GM12878 (cell line): Measurements from ENCODE around the gene SLC47A2. TPM values are rescaled to one million over a fixed set of nuclear protein-coding genes. Genes with fewer than 3 reads are reported as not detected.

ENCODE experiments used
- ATAC-seq: fragments of 200-7000 bp; cut with Tn5 transposase; 3 replicates; pipeline ENCODE4 v1.9.1; 2020; ENCODE audit warnings: mild to moderate bottlenecking, moderate library complexity
- BruUV-seq: library from RNA; stranded (reverse); fragments of 400-500 nt; replicated peaks from 2 replicates; lab custom pipeline; 2021; lab: Mats Ljungman, UMichigan
- CTCF ChIA-PET: fragments of 300-600 bp; sonication (Branson Sonifier 250); formaldehyde crosslinking; extraction: SDS; loops from one replicate; lab custom pipeline; 2021; ENCODE audit warnings: inconsistent platforms; lab: Yijun Ruan, JAX
- POLR2A ChIA-PET: fragments of 350-600 bp; formaldehyde crosslinking; extraction: SDS; loops from one replicate; lab custom pipeline; 2021; ENCODE audit warnings: inconsistent platforms; lab: Charles Lee
- RAD21 ChIA-PET: fragments of 300-600 bp; sonication (Branson Sonifier 250); formaldehyde crosslinking; loops from one replicate; lab custom pipeline; 2023; ENCODE audit warnings: antibody characterized with exemption; ENCODE audit not compliant: unreplicated experiment; lab: Charles Lee
- SMC1A ChIA-PET: fragments of 300-600 bp; sonication (Branson Sonifier 250); formaldehyde crosslinking; loops from one replicate; lab custom pipeline; 2023; ENCODE audit not compliant: unreplicated experiment, uncharacterized antibody; lab: Charles Lee
- DNase-seq: peaks from one replicate; pipeline ENCODE4 v3.0.0-alpha.2; 2011; ENCODE audit warnings: low read depth, low spot score
- FAIRE-seq: peaks from 3 replicates; lab custom pipeline; 2011; peaks lifted over from hg19 to GRCh38; lab: Jason Lieb, UNC
- H2AFZ ChIP-seq: 2 replicates; pipeline ENCODE4 v1.6.0; 2011; ENCODE audit warnings: low read depth, low read length, control low read depth; ENCODE audit not compliant: control insufficient read depth
- H3K27ac ChIP-seq: 2 replicates; pipeline ENCODE4 v1.5.1; 2011; ENCODE audit warnings: control low read depth; ENCODE audit not compliant: control insufficient read depth, insufficient read depth
- H3K27me3 ChIP-seq, 2 experiments: replicated peaks in 1 of 2; 2 replicates each; pipeline versions ENCODE4 v1.6.0 to v1.6.1; 2011; ENCODE audit warnings: low read length in 1 of 2; ENCODE audit not compliant: control insufficient read depth in 2 of 2, insufficient read depth in 2 of 2
- H3K36me3 ChIP-seq, 2 experiments: 2 replicates each; pipeline ENCODE4 v1.5.1; 2011; ENCODE audit warnings: low read length in 1 of 2; ENCODE audit not compliant: control insufficient read depth in 2 of 2, insufficient read depth in 2 of 2
- H3K4me1 ChIP-seq: 2 replicates; pipeline ENCODE4 v1.6.1; 2011; ENCODE audit warnings: mild to moderate bottlenecking, low read length, moderate library complexity, mixed read lengths; ENCODE audit not compliant: control insufficient read depth, insufficient read depth
- H3K4me2 ChIP-seq: 2 replicates; pipeline ENCODE4 v1.6.0; 2011; ENCODE audit warnings: control low read depth; ENCODE audit not compliant: control insufficient read depth, insufficient read depth
- H3K4me3 ChIP-seq: fragments of 200-600 bp; sonication (generic); 2 replicates; pipeline ENCODE4 v1.5.1; 2016
- H3K79me2 ChIP-seq: 2 replicates; pipeline ENCODE4 v1.6.0; 2011; ENCODE audit warnings: low read length; ENCODE audit not compliant: control insufficient read depth, insufficient read depth
- H3K9ac ChIP-seq: 2 replicates; pipeline ENCODE4 v1.8.0; 2011; ENCODE audit warnings: low read length, control low read depth, mixed read lengths; ENCODE audit not compliant: control insufficient read depth, insufficient read depth
- H3K9me3 ChIP-seq: replicated peaks from 3 replicates; pipeline ENCODE4 v1.5.1; 2011; ENCODE audit warnings: mild to moderate bottlenecking, low read length; ENCODE audit not compliant: control insufficient read depth, insufficient read depth
- H4K20me1 ChIP-seq: 2 replicates; pipeline ENCODE4 v1.6.0; 2011; ENCODE audit not compliant: control insufficient read depth, insufficient read depth
- ATF7 ChIP-seq: fragments of 450-650 bp; IDR thresholded peaks from 2 replicates; pipeline ENCODE4 v1.6.1; 2016; ENCODE audit warnings: low read depth, mild to moderate bottlenecking
- BACH1 ChIP-seq: fragments of 450-650 bp; IDR thresholded peaks from 2 replicates; pipeline ENCODE4 v1.6.1; 2017; ENCODE audit warnings: mild to moderate bottlenecking, borderline replicate concordance
- BCL11A ChIP-seq: IDR thresholded peaks from 2 replicates; pipeline ENCODE4 v1.6.1; 2011; ENCODE audit warnings: low read depth, low read length
- CBX3 ChIP-seq: fragments of 200-600 bp; sonication (generic); IDR thresholded peaks from 2 replicates; pipeline ENCODE4 v1.6.1; 2016; ENCODE audit warnings: low read depth, borderline replicate concordance
- ESRRA ChIP-seq: IDR thresholded peaks from 2 replicates; pipeline ENCODE4 v1.6.1; 2012; ENCODE audit warnings: mild to moderate bottlenecking, low read length, improper control_type of control experiment
- EZH2 ChIP-seq: IDR thresholded peaks from 2 replicates; pipeline ENCODE4 v1.6.1; 2012; ENCODE audit warnings: low read depth, mild to moderate bottlenecking, control low read depth, inconsistent platforms, low read length, borderline replicate concordance; ENCODE audit not compliant: control insufficient read depth
- FOXK2 ChIP-seq: fragments of 450-650 bp; IDR thresholded peaks from 2 replicates; pipeline ENCODE4 v1.6.1; 2017; ENCODE audit warnings: mild to moderate bottlenecking, moderate library complexity
- WRNIP1 ChIP-seq: IDR thresholded peaks from 2 replicates; pipeline ENCODE4 v1.6.1; 2011; ENCODE audit warnings: low read depth, low read length, improper control_type of control experiment, borderline replicate concordance
- ZSCAN29 ChIP-seq: fragments of 450-650 bp; IDR thresholded peaks from 2 replicates; pipeline ENCODE4 v1.6.1; 2017; ENCODE audit warnings: mild to moderate bottlenecking, moderate library complexity
- WGBS: methylation state at CpG from one replicate; pipeline ENCODE4 v1.1.6; 2016; ENCODE audit warnings: low lambda C conversion rate; ENCODE audit not compliant: insufficient replicate concordance, insufficient coverage; ENCODE audit errors: missing lambda C conversion rate; 5-methylcytosine and 5-hydroxymethylcytosine counted together
- in situ Hi-C: fragments of 300-500 bp; cut with MboI; formaldehyde crosslinking; loops from 9 replicates; pipeline ENCODE4 v1.14.3; 2018; ENCODE audit warnings: mixed read lengths
- intact Hi-C: fragments of 100-400 bp; cut with micrococcal nuclease; formaldehyde crosslinking; loops from one replicate; pipeline ENCODE4 v1.14.2; 2022; ENCODE audit not compliant: unreplicated experiment
- polyA plus RNA-seq, 11 experiments: library from polyadenylated mRNA; depleted of rRNA in 4 of 11; unstranded in 6 of 11; stranded (reverse) in 5 of 11; fragments of >200 nt; fragmentation: Nextera tagmentation in 4 of 11; fragmentation: Illumina TruSeq in 1 of 11; extraction: Ambion mirVana in 4 of 11; extraction: Trizol in 1 of 11; gene quantifications; 1 replicate in 1 of 11; 2 replicates in 10 of 11; pipeline versions ENCODE4 v1.2.1 to v1.2.3, GENCODE V29; 2011 to 2016; ENCODE audit warnings: inconsistent platforms in 2 of 11, missing spikeins in 2 of 11, low read depth in 1 of 11
- total RNA-seq, 4 experiments: library from RNA; depleted of rRNA in 3 of 4; stranded (reverse); fragments of >200 nt in 3 of 4; fragmentation: Illumina TruSeq in 1 of 4; extraction: Trizol in 1 of 4; gene quantifications; 2 replicates each; pipeline versions ENCODE4 v1.2.1 to v1.2.3, GENCODE V29; 2013 to 2021
- TF ChIP-seq, protein P1 (sequence below): fragments of 450-650 bp; IDR thresholded peaks from 2 replicates; pipeline ENCODE4 v1.6.1; 2017; ENCODE audit warnings: mild to moderate bottlenecking, moderate library complexity
- TF ChIP-seq, protein P2 (sequence below): IDR thresholded peaks from 2 replicates; pipeline ENCODE4 v1.6.1; 2011; ENCODE audit warnings: low read depth, mild to moderate bottlenecking, low read length, moderate library complexity, borderline replicate concordance; ENCODE audit errors: extremely low read depth
- TF ChIP-seq, protein P3 (sequence below): IDR thresholded peaks from 2 replicates; pipeline ENCODE4 v1.6.1; 2011; ENCODE audit warnings: borderline replicate concordance, low read depth, mild to moderate bottlenecking, moderate library complexity, mixed read lengths, low read length; ENCODE audit not compliant: insufficient read depth; ENCODE audit errors: extremely low read length

The SLC47A2 gene
- total and polyA plus RNA-seq, 10 of the 15 experiments (the other 5 are each of a cell fraction or from before 2014, with no cell fraction given), result not detected

DNA sequence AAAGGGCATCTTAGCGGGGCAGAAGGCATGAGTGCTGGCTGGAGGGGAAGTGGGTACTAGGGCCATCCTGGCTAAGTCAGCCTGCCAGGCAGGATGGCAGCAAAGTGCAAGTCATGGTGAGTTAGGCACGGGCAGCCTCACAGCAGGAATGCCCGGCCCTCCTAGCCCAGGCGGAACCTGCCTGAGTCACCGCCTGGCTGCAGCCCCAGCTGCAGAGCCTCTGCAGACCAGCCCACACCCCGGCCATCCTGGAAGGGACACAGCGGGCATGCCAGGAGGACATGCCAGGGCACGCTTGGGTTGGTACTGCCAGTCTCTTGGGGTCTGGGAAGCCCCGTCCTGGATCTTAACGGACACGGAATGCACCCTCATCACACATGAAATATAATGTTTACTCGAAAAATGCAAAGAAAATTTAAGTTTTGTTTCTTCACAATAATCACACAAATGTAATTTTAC lies 36.7 kb upstream of the SLC47A2 start (continued):
- TF ChIP-seq, protein P1, sequence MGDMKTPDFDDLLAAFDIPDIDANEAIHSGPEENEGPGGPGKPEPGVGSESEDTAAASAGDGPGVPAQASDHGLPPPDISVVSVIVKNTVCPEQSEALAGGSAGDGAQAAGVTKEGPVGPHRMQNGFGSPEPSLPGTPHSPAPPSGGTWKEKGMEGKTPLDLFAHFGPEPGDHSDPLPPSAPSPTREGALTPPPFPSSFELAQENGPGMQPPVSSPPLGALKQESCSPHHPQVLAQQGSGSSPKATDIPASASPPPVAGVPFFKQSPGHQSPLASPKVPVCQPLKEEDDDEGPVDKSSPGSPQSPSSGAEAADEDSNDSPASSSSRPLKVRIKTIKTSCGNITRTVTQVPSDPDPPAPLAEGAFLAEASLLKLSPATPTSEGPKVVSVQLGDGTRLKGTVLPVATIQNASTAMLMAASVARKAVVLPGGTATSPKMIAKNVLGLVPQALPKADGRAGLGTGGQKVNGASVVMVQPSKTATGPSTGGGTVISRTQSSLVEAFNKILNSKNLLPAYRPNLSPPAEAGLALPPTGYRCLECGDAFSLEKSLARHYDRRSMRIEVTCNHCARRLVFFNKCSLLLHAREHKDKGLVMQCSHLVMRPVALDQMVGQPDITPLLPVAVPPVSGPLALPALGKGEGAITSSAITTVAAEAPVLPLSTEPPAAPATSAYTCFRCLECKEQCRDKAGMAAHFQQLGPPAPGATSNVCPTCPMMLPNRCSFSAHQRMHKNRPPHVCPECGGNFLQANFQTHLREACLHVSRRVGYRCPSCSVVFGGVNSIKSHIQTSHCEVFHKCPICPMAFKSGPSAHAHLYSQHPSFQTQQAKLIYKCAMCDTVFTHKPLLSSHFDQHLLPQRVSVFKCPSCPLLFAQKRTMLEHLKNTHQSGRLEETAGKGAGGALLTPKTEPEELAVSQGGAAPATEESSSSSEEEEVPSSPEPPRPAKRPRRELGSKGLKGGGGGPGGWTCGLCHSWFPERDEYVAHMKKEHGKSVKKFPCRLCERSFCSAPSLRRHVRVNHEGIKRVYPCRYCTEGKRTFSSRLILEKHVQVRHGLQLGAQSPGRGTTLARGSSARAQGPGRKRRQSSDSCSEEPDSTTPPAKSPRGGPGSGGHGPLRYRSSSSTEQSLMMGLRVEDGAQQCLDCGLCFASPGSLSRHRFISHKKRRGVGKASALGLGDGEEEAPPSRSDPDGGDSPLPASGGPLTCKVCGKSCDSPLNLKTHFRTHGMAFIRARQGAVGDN, result no peak
- TF ChIP-seq, all 136 proteins: peak for 0

DNA sequence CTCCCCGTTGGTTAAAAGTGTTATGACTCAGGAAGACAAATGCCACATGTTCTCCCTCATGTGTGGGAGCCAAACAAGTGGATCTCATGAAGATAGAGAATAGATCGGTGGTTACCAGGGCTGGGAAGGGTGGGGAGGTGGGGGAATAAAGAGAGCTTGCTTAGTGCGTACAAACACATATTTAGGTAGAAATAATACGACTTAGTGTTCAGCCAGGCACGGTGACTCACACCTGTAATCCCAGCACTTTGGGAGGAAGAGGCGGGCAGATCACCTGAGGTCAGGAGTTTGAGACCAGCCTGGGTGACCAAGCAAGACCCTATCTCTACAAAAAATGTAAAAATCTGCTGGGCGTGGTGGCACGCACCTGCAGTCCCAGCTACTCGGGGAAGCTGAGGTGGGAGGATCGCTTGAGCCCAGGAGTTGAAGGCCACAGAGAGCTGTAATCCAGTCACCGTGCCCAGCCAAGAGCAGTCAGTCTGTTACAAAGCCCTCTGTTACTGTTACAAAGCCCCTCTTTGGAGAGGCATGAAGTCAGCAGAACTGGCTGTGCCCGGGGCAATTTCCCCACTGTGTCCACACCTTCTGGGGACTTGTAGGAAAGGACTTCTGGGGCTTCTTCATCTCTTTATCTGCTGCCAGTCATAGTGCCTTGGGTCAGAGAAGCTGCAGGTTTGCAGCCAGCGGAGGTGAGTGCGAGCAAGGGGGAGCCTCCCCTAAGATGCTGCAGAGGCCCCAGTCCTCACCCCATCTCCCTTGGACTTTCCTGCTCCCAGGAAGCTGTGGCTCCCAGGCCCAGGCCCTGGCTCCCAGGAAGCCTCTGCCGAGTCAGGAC lies 36.0 kb upstream of the SLC47A2 start:
- H3K27ac ChIP-seq, result no peak overlapping the region
- intact Hi-C loops (no loop called here), in situ Hi-C loops (no loop called here)
- no peak overlapping the region for H3K4me2 ChIP-seq
- no peak overlapping the region for H3K9ac ChIP-seq
- ChIA-PET SMC1A (interaction anchor here (0.8 to 1.2 kb wide), 2 partner anchors 19 to 108 kb away, joined by 3 read pairs; no protein-coding TSS in a partner anchor), POLR2A (interaction anchor here (0.6 kb wide), 1 partner anchor 888 kb away, joined by 3 read pairs; no protein-coding TSS in a partner anchor), RAD21 (no interaction called here), CTCF (interaction anchor here (1.1 to 1.2 kb wide), 2 partner anchors 10 to 239 kb away, joined by 3 read pairs; no protein-coding TSS in a partner anchor)
- peaks cover 45% of the 10 kb centered on the region for H3K4me1 ChIP-seq
- H2AFZ ChIP-seq, result no peak overlapping the region
- H3K27me3 ChIP-seq, result no peaks in the 10 kb centered on the region
- no peaks in the 10 kb centered on the region for H4K20me1 ChIP-seq
- no peak for DNase-seq
- no peaks in the 10 kb centered on the region for H3K79me2 ChIP-seq
- no peak for ATAC-seq
- no TSS peak for BruUV-seq
- FAIRE-seq, result no peak
- H3K36me3 ChIP-seq, result no peaks in the 10 kb centered on the region
- H3K4me3 ChIP-seq, result no peak overlapping the region
- no peaks in the 10 kb centered on the region for H3K9me3 ChIP-seq
- 70% methylated on average over 15 of the region's 15 CpGs for WGBS
- TF ChIP-seq ESRRA (no peak), BACH1 (no peak), EZH2 (no peak), ZSCAN29 (no peak), BCL11A (no peak), ATF7 (no peak), CBX3 (no peak), WRNIP1 (no peak), FOXK2 (no peak)
- TF ChIP-seq, protein P2, sequence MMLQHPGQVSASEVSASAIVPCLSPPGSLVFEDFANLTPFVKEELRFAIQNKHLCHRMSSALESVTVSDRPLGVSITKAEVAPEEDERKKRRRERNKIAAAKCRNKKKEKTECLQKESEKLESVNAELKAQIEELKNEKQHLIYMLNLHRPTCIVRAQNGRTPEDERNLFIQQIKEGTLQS, result no peak
- TF ChIP-seq, protein P3, sequence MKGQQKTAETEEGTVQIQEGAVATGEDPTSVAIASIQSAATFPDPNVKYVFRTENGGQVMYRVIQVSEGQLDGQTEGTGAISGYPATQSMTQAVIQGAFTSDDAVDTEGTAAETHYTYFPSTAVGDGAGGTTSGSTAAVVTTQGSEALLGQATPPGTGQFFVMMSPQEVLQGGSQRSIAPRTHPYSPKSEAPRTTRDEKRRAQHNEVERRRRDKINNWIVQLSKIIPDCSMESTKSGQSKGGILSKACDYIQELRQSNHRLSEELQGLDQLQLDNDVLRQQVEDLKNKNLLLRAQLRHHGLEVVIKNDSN, result no peak
